KG1 (cell line): Measurements from ENCODE around the gene SUSD6.

ENCODE experiments used
- DNase-seq: peaks from one replicate; lab custom pipeline; 2025; lab: John Stamatoyannopoulos, UW

The SUSD6 gene

DNA sequence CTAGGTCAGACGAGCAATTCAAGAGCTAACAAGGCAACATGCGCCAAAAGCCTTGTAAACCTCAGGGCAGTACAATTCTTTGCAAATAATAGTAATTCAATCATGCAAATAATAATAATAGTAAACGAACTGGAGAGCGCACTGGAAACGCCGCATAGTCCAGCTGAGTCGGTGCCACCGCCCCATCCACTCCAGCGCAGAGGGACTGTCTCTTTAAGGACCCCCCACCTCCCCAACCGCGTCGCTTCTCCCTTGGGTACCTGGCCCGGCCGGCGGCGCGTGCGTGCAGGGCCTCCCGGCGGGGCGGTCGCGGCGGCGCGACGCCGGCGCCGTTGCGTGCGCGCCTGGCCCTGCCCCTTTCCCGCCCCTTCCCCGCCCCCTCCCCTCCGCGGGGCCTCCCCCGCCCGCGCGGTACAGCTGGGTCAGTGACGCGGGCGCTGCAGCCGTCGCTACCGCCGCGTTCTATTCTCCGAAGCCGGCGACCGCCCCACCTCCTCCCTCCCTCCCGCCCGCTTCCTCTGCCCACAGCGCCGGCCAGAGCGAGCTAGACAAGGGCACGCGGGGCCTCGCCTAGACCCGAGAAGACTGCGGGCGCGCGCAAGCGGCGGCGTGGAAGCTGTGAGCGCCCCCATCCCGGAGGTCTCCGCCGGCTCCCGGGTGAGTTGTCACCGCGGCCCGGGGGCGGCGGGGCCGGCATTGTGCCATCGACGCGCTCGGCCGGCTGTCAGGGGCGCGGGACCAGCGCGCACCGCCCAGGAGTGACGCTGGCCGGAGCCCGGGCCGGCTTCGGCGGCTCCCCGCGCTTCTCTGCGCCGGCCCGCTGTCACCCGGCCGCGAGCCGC, at the start of gene SUSD6:
SUSD6 (plus strand) TSS at position 425 of the 842 bp plus-strand sequence. CDS start 46,997 bp downstream, outside the sequence.
- DNase-seq, result peak; percentile 84

- no peak for DNase-seq
Measured at GRCh38 chr14:69561893-69562292, 49.5 kb upstream of the SUSD6 start.

DNA sequence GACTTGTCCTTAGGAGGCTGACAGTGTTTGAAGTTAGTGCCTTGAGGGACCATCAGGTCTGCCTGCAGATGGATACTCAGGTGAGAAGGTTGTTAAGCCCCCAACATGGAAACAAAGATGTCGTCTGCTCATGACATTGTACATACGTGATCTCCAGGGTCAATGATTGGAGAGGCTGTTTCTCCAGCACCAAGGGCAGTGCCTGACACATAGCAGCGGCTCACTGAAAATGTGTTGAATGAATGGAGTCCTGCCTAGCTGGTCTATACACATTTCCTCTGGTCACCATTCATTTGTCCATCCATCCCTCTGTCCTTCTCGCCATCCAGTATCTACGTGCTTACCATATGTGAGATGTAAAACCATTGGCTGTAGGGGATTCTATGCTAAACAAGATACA, 43.8 kb upstream of the SUSD6 start:
- DNase-seq, result no peak

DNA sequence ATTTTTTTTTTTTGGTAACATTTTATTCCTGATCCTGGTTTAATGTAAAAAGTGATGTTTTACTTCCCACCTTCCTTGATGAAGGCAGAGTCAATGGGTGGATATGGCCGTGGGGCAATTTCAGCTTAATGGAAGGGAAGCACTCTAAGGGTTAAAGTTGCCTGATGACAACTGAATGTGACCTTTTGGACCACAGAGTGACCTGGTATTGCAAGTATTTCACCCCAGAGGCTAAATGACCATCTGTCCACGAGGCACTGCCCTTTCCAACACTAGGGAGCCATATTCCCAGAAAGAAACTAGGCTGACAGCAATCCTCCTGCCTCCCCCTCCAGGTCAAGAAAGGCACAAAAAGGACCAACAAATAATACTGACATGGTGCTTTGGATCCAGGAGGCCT, 41.5 kb upstream of the SUSD6 start:
- no peak for DNase-seq

DNA sequence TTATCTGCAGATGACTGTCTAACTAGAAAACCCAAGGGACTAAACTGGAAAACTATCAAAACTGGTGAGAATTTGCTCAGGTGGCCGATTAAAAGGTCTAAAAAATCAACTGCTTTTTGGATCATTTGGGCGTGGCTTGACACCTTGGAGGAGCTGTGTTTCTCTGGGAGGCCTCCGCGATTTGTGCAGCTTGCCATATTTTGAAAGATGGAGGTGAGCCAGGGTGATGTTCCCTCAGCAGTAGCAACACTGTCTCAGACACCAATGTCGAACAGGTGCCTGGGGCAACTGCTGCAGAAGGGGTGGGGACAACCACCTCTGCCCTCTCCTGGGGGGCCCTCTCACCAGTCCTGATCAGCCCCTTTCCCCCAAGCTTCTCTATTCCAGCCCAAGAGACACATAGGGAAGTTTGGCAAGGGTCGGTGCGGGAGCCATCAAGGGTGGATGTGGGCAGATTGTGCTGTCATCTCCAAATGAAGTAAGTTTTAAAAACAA, 40.5 kb upstream of the SUSD6 start:
- no peak for DNase-seq

- DNase-seq, result no peak
Measured at GRCh38 chr14:69571449-69572029, 39.9 kb upstream of the SUSD6 start.

DNA sequence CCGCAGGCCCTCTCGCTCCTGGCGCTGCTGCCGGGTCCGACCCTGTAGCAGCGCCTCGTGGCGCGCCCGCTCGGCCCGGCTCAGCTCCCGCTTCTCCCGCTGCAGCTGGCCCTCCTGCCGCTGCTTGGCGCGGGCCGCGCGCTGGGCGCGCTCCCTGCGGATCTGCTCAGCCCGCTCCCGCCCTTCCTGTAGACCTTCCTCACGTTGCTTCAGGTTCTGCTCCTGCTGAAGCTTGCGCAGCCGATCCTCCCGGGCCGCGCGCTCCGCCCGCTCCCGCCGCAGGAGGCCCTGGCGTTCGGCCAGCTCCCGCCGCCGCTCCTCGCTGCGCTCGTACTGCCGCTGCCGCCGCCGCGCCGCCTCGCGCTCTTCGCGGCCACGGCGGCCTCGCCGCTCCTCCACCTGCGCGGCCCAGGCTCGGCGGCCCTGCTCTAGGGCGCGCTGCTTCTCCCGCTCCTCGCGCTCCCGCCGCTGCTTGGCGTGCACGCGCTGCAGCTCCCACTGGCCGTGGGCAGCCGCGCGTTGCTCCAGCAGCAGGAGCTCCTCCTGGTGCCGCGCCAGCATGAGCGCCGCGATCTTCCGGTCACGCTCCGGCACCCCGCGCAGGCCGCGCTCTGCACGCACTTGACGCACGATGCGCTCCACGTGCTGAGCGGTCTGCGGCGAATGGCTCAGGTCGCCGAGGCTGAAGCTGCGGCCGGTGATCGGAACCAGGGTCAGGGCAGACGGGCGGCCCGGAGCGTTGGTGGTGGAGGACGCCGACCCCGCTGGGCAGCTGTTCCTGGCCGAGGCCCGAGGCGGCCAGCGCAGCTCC, 39.2 kb upstream of the SUSD6 start:
- peak; percentile 4 for DNase-seq

- DNase-seq, result no peak
Measured at GRCh38 chr14:69572841-69573135, 38.6 kb upstream of the SUSD6 start.

DNA sequence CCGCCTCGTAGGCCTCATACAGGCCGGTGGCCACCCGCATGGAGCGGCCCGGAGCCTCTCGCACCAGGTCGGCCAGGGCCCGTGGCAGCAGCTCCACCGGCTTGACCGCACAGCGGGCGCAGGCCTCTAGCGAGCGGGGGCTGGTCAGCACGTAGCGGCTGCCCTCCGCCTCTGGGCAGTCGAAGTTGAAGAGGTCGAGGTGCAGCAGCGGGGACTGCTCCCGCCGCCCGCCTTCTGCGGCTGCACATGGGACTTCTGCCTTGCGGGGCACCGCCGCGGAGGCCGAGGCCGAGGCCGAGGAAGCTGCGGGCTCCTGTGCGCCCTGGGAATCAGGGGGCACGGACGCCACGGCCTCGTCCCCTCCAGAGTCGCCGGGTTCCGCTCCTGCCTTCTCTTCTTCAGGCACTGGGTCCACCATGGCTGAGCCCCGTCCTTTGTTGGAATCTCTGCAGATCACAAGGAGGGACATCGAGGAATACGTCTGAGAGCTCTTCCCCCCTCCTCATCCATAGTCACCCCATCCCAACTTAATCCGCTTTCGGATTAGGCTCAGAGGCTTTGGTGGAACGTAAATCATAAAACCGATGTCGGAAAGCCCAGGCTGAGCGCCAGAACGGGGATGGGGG, 38.1 kb upstream of the SUSD6 start:
- no peak for DNase-seq

DNA sequence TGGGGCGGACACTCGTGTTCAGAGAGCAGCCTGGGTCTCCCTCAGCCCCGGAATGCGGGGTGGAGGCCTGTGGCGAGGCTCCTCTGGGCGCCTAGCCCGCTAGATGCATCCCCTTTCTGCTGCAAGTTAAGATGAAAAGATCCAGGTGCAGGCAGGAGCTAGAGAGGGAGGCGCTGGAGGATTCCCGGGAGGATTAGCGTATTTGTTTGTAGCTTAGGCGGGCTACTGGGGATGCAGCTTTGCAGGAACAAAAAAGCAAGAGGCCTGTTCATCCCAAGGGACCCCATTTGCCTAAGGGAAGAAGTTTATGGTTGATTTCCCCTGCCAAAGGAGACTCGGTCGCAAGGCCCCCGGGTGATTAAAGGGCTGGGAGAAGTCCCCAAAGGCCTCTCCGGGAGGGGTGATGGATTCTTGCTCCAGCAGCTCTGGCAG, 37.5 kb upstream of the SUSD6 start:
- no peak for DNase-seq

- DNase-seq, result peak; percentile 43
Measured at GRCh38 chr14:69574263-69574953, 37.0 kb upstream of the SUSD6 start, which contains the start of gene CCDC177. Gene CCDC177, minus strand, starts transcription at chr14:69574871. Its CDS starts 1,249 bp downstream, at chr14:69573622.

GRCh38 chr14:69574954-69575295, 36.5 kb upstream of the SUSD6 start:
- DNase-seq, result no peak

DNA sequence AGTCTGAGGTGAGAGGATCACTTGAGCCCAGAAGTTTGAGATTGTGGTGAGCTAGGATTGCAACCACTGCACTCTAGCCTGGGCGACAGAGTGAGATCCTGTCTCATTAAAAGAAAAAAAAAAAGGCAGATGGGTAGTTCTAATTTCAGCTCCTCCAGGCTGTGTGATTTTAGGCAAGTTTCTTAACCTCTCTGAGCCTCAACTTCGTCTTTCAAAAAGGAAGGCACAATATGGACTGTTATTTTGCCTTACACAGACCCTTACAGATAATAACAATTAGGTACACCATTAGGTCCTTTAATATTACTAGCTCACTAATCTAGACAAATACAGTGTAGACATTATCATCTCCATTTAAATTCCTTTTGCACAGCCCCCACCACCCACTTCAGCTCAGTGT, 31.9 kb upstream of the SUSD6 start:
- DNase-seq, result no peak

DNA sequence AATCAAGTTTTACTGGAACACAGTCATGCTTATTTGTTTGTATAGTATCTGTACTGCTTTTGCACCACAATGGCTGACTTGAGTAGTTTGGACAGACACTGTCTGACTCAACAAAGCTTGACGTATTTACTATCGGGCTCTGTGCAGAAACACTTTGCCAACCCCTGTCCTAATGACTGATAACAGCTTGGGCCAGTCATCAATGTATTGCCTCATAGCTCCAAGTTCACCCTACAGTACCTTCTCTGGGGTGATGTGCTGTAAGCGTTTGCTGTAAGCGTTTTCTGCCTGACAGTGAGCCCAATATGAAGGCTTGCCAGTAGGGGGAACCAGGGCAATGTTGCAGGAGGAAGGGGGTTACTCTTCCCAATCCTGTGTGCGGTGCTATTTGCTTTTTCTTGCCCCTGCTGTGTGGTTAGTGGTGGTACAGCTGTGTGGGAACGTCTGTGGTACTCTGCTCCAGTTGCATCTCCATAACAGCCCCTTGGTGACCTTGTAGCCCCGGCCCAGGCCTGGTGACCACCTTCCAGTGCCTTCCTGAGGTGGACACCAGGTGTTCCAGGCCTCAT, 31.3 kb upstream of the SUSD6 start:
- peak; percentile 17 for DNase-seq

GRCh38 chr14:69581316-69581935, 30.0 kb upstream of the SUSD6 start:
- no peak for DNase-seq

DNA sequence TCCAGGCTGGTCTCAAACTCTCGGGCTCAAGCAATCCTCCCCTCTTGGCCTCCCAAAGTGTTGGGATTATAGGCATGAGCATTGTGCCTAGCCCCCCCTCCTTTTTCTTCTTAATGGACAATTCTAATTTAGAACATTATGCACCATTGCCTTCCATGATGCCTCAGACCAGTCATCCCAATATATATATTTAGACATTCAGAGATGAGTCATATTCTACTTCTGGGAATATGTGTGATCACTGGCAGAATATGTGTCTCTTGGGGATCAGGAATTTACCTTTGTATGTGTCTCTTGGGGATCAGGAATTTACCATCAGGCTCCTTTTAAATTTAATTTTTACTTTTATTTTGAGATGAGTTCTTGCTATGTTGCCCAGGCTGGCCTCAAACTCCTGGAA, 29.2 kb upstream of the SUSD6 start:
- DNase-seq, result no peak

DNA sequence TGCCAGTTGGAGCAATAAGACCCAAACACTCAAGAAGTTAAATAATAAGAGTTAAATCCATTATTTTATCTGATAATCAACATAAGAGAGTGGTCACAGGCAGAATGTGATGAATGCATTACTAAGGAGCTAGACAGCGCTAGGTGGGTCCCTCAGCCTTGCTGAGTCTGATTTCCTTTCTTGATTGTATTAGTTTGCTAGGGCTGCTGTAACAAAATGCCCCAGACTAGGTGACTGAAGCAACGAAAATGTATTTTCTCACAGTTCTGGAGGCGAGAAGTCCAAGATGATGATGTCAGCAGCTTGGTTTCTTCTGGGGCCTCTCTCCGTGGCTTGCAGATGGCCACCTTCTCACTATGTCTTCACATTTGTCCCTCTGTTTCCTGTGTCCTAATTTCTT, 28.6 kb upstream of the SUSD6 start:
- no peak for DNase-seq

DNA sequence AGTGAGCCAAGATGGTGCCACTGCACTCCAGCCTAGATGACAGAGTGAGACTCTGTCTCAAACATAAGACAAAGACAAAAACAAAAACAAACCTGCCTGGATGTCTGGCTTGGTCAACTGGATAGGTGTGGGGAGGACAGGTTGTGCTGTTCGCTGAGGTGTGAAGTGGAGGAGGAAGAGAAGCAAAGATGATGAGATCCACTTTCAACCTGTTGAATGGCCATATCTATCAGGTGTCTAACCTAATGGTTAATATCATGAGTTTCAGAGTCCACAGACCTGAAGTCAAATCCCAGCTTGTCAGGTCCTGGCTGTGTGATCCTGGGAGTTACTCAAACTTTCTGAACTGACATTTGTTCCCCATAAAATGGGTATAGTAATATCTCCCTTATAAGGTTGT, 27.0 kb upstream of the SUSD6 start:
- DNase-seq, result no peak

GRCh38 chr14:69586404-69586803, 25.0 kb upstream of the SUSD6 start:
- DNase-seq, result no peak

DNA sequence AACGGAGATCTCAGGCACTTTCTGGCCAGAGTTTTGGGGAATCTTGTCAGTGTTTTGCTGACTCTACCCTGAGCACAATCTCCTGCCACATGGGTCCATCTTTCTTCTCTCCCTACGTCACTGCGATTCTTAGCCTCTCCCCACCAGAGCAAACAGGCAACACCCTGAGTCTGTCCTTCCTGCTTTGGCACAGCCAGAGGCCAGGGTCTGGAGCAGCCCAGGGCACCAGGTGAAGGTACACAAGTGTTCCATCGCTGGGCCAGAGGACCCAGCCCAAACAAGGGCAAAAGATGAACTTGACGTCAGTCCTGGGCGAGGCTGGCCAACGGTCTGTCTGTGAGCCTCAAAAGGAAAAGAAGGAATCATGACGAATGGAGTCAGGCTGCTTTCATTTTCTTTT, 24.0 kb upstream of the SUSD6 start:
- DNase-seq, result no peak

- no peak for DNase-seq
Measured at GRCh38 chr14:69591317-69591716, 20.1 kb upstream of the SUSD6 start.
